Mesenchymal stem cell (in vitro differentiated cells and primary cell): ENCODE data around the gene RIMS4.
A peak's percentile ranks its signal among the peaks of the same experiment; 100 is the strongest.

Experiments used
- DNase-seq: peaks from one replicate; pipeline ENCODE4 v3.0.0-alpha.2; 2013
- H2AFZ ChIP-seq: one replicate; pipeline ENCODE4 v1.6.1; 2013; ENCODE audit warnings: low read depth, mild to moderate bottlenecking, control low read depth, inconsistent platforms, low read length, moderate library complexity
- H2AK5ac ChIP-seq: 2 replicates; pipeline ENCODE4 v1.6.1; 2013; ENCODE audit warnings: low read length, moderate library complexity, mild to moderate bottlenecking, inconsistent platforms; ENCODE audit not compliant: severe bottlenecking
- H2BK120ac ChIP-seq: one replicate; pipeline ENCODE4 v1.6.1; 2013; ENCODE audit warnings: low read depth, mild to moderate bottlenecking, inconsistent platforms, low read length, moderate library complexity
- H2BK12ac ChIP-seq, 2 experiments: one replicate each; pipeline ENCODE4 v1.6.1; 2013; ENCODE audit warnings: inconsistent platforms in 2 of 2, low read length in 2 of 2, mild to moderate bottlenecking in 2 of 2, moderate library complexity in 2 of 2, control low read depth in 1 of 2
- H2BK15ac ChIP-seq: one replicate; pipeline ENCODE4 v1.6.1; 2013; ENCODE audit warnings: mild to moderate bottlenecking, low read depth, inconsistent platforms; ENCODE audit not compliant: poor library complexity, severe bottlenecking
- H2BK5ac ChIP-seq: 2 replicates; pipeline ENCODE4 v1.6.1; 2013; ENCODE audit warnings: low read depth, mild to moderate bottlenecking, low read length, control low read depth, inconsistent platforms; ENCODE audit not compliant: poor library complexity, severe bottlenecking
- H3K14ac ChIP-seq, 2 experiments: one replicate each; pipeline ENCODE4 v1.6.1; 2013; ENCODE audit warnings: inconsistent platforms in 2 of 2, low read length in 2 of 2, control low read depth in 1 of 2, mild to moderate bottlenecking in 1 of 2, moderate library complexity in 1 of 2
- H3K18ac ChIP-seq, 2 experiments: one replicate each; pipeline ENCODE4 v1.6.1; 2013; ENCODE audit warnings: inconsistent platforms in 2 of 2, low read length in 2 of 2, control low read depth in 1 of 2, low read depth in 1 of 2, mild to moderate bottlenecking in 1 of 2
- H3K23ac ChIP-seq, 2 experiments: one replicate each; pipeline ENCODE4 v1.6.1; 2013; ENCODE audit warnings: inconsistent platforms in 2 of 2, low read length in 2 of 2, mild to moderate bottlenecking in 2 of 2, moderate library complexity in 2 of 2, control low read depth in 1 of 2
- H3K27ac ChIP-seq: 2 replicates; pipeline ENCODE4 v1.5.1; 2013; ENCODE audit warnings: mild to moderate bottlenecking, moderate library complexity, low read length, control low read depth, inconsistent platforms; ENCODE audit not compliant: poor library complexity, severe bottlenecking
- H3K27me3 ChIP-seq, 2 experiments: 2 replicates each; pipeline versions ENCODE4 v1.6.1 to v1.7.0; 2013; ENCODE audit warnings: low read length in 2 of 2, mild to moderate bottlenecking in 2 of 2, moderate library complexity in 2 of 2, control low read depth in 1 of 2, inconsistent platforms in 1 of 2; ENCODE audit not compliant: control insufficient read depth in 1 of 2, insufficient read depth in 1 of 2
- H3K36me3 ChIP-seq, 2 experiments: 2 replicates each; pipeline versions ENCODE4 v1.6.1 to v1.7.0; 2013; ENCODE audit warnings: low read length in 2 of 2, control low read depth in 1 of 2, inconsistent platforms in 1 of 2, low read depth in 1 of 2, mild to moderate bottlenecking in 1 of 2; ENCODE audit not compliant: insufficient read depth in 2 of 2, control insufficient read depth in 1 of 2
- H3K4ac ChIP-seq, 2 experiments: one replicate each; pipeline ENCODE4 v1.6.1; 2013; ENCODE audit warnings: inconsistent platforms in 2 of 2, low read length in 2 of 2, mild to moderate bottlenecking in 2 of 2, moderate library complexity in 2 of 2, control low read depth in 1 of 2, low read depth in 1 of 2
- H3K4me1 ChIP-seq: 2 replicates; pipeline ENCODE4 v1.6.1; 2013; ENCODE audit warnings: low read depth, low read length, control low read depth; ENCODE audit not compliant: control insufficient read depth, insufficient read depth
- H3K4me2 ChIP-seq: 2 replicates; pipeline ENCODE4 v1.6.1; 2013; ENCODE audit warnings: low read length, mild to moderate bottlenecking, inconsistent platforms; ENCODE audit not compliant: poor library complexity, severe bottlenecking
- H3K4me3 ChIP-seq, 2 experiments: 2 replicates each; pipeline versions ENCODE4 v1.5.1 to v1.7.0; 2013; ENCODE audit warnings: low read length in 2 of 2, mild to moderate bottlenecking in 2 of 2, control low read depth in 1 of 2, low read depth in 1 of 2; ENCODE audit not compliant: insufficient read depth in 1 of 2
- H3K79me1 ChIP-seq: replicated peaks from 2 replicates; pipeline ENCODE4 v1.6.1; 2013; ENCODE audit warnings: mild to moderate bottlenecking, control low read depth, low read length, inconsistent platforms; ENCODE audit not compliant: poor library complexity, severe bottlenecking
- H3K9ac ChIP-seq: 2 replicates; pipeline ENCODE4 v1.7.0; 2013; ENCODE audit warnings: mild to moderate bottlenecking, low read length, moderate library complexity
- H3K9me3 ChIP-seq: 2 replicates; pipeline ENCODE4 v1.7.0; 2013; ENCODE audit warnings: mild to moderate bottlenecking, low read length; ENCODE audit not compliant: control insufficient read depth
- H4K8ac ChIP-seq: one replicate; pipeline ENCODE4 v1.6.1; 2013; ENCODE audit warnings: inconsistent platforms, mild to moderate bottlenecking, low read length, moderate library complexity
- H4K91ac ChIP-seq: one replicate; pipeline ENCODE4 v1.6.1; 2013; ENCODE audit warnings: mild to moderate bottlenecking, low read length, inconsistent platforms
- WGBS: methylation state at CpG from one replicate; pipeline ENCODE4 v1.1.7; 2013; ENCODE audit warnings: mixed read lengths; 5-methylcytosine and 5-hydroxymethylcytosine counted together

The RIMS4 gene

GRCh38 chr20:44730441-44730840 is 79.9 kb downstream of the RIMS4 start:
- no peak overlapping the region for H3K4ac ChIP-seq
- peak overlapping the region; percentile 4 for H3K9ac ChIP-seq
- no peak overlapping the region for H4K8ac ChIP-seq
- no peak overlapping the region for H2BK15ac ChIP-seq
- H2BK12ac ChIP-seq, result no peak overlapping the region
- no peak overlapping the region for H3K4me3 ChIP-seq
- no peaks in the 10 kb centered on the region for H3K79me1 ChIP-seq
- no peak overlapping the region for H2AFZ ChIP-seq
- H4K91ac ChIP-seq, result no peak overlapping the region
- H3K14ac ChIP-seq, result no peak overlapping the region
- no peaks in the 10 kb centered on the region for H3K9me3 ChIP-seq
- H3K4me2 ChIP-seq, result no peak overlapping the region
- peaks cover 3 to 22% of the 10 kb centered on the region in 2 experiments for H3K36me3 ChIP-seq
- 26% methylated on average over 2 of the region's 2 CpGs for WGBS
- no peak overlapping the region for H3K18ac ChIP-seq
- no peak overlapping the region for H2AK5ac ChIP-seq
- H3K23ac ChIP-seq, result no peak overlapping the region
- H3K4me1 ChIP-seq, result peaks cover 20% of the 10 kb centered on the region
- no peaks in the 10 kb centered on the region for H3K27me3 ChIP-seq
- no peak overlapping the region for H2BK120ac ChIP-seq
- H2BK5ac ChIP-seq, result no peak overlapping the region
- peak; percentile 67 for DNase-seq
- peak overlapping the region; percentile 74 for H3K27ac ChIP-seq

GRCh38 chr20:44728801-44729443 is 81.4 kb downstream of the RIMS4 start:
- Histone ChIP-seq H4K91ac (no peak overlapping the region), H3K4me2 (no peak overlapping the region), H2AFZ (no peak overlapping the region), H3K4me1 (peaks cover 17% of the 10 kb centered on the region), H4K8ac (no peak overlapping the region), H3K36me3 (peaks cover 3 to 36% of the 10 kb centered on the region in 2 experiments), H3K14ac (no peak overlapping the region), H3K9me3 (no peaks in the 10 kb centered on the region), H3K4me3 (no peak overlapping the region), H3K18ac (no peak overlapping the region), H2BK15ac (no peak overlapping the region), H3K79me1 (no peaks in the 10 kb centered on the region), H3K27me3 (no peaks in the 10 kb centered on the region), H3K23ac (no peak overlapping the region), H2BK120ac (no peak overlapping the region), H3K27ac (peak overlapping the region; percentile 38), H2AK5ac (peak overlapping the region; percentile 1), H2BK5ac (no peak overlapping the region), H2BK12ac (no peak overlapping the region), H3K4ac (no peak overlapping the region), H3K9ac (peak overlapping the region; percentile 57)
- WGBS, result 35% methylated on average over 9 of the region's 9 CpGs
- DNase-seq, result peak; percentile 61

GRCh38 chr20:44727651-44728050 is 82.7 kb downstream of the RIMS4 start:
- no peak overlapping the region for H3K18ac ChIP-seq
- no peak overlapping the region for H2BK15ac ChIP-seq
- peaks cover 3 to 49% of the 10 kb centered on the region in 2 experiments for H3K36me3 ChIP-seq
- H3K4me1 ChIP-seq, result peaks cover 14% of the 10 kb centered on the region
- H3K4ac ChIP-seq, result no peak overlapping the region
- no peaks in the 10 kb centered on the region for H3K9me3 ChIP-seq
- peak overlapping the region; percentile 43 for H2AK5ac ChIP-seq
- no peak overlapping the region for H2BK120ac ChIP-seq
- H2BK5ac ChIP-seq, result no peak overlapping the region
- WGBS, result 85% methylated on average over 2 of the region's 2 CpGs
- DNase-seq, result no peak
- no peak overlapping the region for H3K14ac ChIP-seq
- no peaks in the 10 kb centered on the region for H3K79me1 ChIP-seq
- no peak overlapping the region for H3K23ac ChIP-seq
- no peak overlapping the region for H3K4me3 ChIP-seq
- H3K4me2 ChIP-seq, result no peak overlapping the region
- no peak overlapping the region for H2AFZ ChIP-seq
- H2BK12ac ChIP-seq, result no peak overlapping the region
- no peak overlapping the region for H4K8ac ChIP-seq
- H4K91ac ChIP-seq, result no peak overlapping the region
- H3K27ac ChIP-seq, result no peak overlapping the region
- H3K9ac ChIP-seq, result peak overlapping the region; percentile 8
- H3K27me3 ChIP-seq, result no peaks in the 10 kb centered on the region

- no peak overlapping the region for H3K4me2 ChIP-seq
- H3K18ac ChIP-seq, result no peak overlapping the region
- no peak overlapping the region for H3K9ac ChIP-seq
- H3K79me1 ChIP-seq, result no peaks in the 10 kb centered on the region
- H2BK12ac ChIP-seq, result no peak overlapping the region
- H3K4me3 ChIP-seq, result no peak overlapping the region
- H2AK5ac ChIP-seq, result peak overlapping the region; percentile 34
- DNase-seq, result no peak
- no peak overlapping the region for H3K14ac ChIP-seq
- no peak overlapping the region for H2BK5ac ChIP-seq
- H2BK15ac ChIP-seq, result no peak overlapping the region
- peaks cover 14% of the 10 kb centered on the region for H3K4me1 ChIP-seq
- no peaks in the 10 kb centered on the region for H3K27me3 ChIP-seq
- no peak overlapping the region for H4K8ac ChIP-seq
- no peak overlapping the region for H3K27ac ChIP-seq
- peaks cover 3 to 55% of the 10 kb centered on the region in 2 experiments for H3K36me3 ChIP-seq
- H3K9me3 ChIP-seq, result no peaks in the 10 kb centered on the region
- no peak overlapping the region for H2AFZ ChIP-seq
- peak overlapping the region; percentile 29 for H4K91ac ChIP-seq
- H3K4ac ChIP-seq, result peak overlapping the region; percentile 11 to 18
- no peak overlapping the region for H3K23ac ChIP-seq
- no peak overlapping the region for H2BK120ac ChIP-seq
- 89% methylated on average over 11 of the region's 11 CpGs for WGBS
Measured at GRCh38 chr20:44727039-44727438, 83.3 kb downstream of the RIMS4 start.
